GM12878 (cell line): ENCODE measurements around the gene VWA3A. TPM values are rescaled to one million over a fixed set of nuclear protein-coding genes. Genes with fewer than 3 reads are reported as not detected.

ENCODE experiments used
- ATAC-seq: fragments of 200-7000 bp; cut with Tn5 transposase; 3 replicates; pipeline ENCODE4 v1.9.1; 2020; ENCODE audit warnings: mild to moderate bottlenecking, moderate library complexity
- BruUV-seq: library from RNA; stranded (reverse); fragments of 400-500 nt; replicated peaks from 2 replicates; lab custom pipeline; 2021; lab: Mats Ljungman, UMichigan
- CTCF ChIA-PET: fragments of 300-600 bp; sonication (Branson Sonifier 250); formaldehyde crosslinking; extraction: SDS; loops from one replicate; lab custom pipeline; 2021; ENCODE audit warnings: inconsistent platforms; lab: Yijun Ruan, JAX
- POLR2A ChIA-PET: fragments of 350-600 bp; formaldehyde crosslinking; extraction: SDS; loops from one replicate; lab custom pipeline; 2021; ENCODE audit warnings: inconsistent platforms; lab: Charles Lee
- RAD21 ChIA-PET: fragments of 300-600 bp; sonication (Branson Sonifier 250); formaldehyde crosslinking; loops from one replicate; lab custom pipeline; 2023; ENCODE audit warnings: antibody characterized with exemption; ENCODE audit not compliant: unreplicated experiment; lab: Charles Lee
- SMC1A ChIA-PET: fragments of 300-600 bp; sonication (Branson Sonifier 250); formaldehyde crosslinking; loops from one replicate; lab custom pipeline; 2023; ENCODE audit not compliant: unreplicated experiment, uncharacterized antibody; lab: Charles Lee
- DNase-seq: peaks from one replicate; pipeline ENCODE4 v3.0.0-alpha.2; 2011; ENCODE audit warnings: low read depth, low spot score
- FAIRE-seq: peaks from 3 replicates; lab custom pipeline; 2011; peaks lifted over from hg19 to GRCh38; lab: Jason Lieb, UNC
- H2AFZ ChIP-seq: 2 replicates; pipeline ENCODE4 v1.6.0; 2011; ENCODE audit warnings: low read depth, low read length, control low read depth; ENCODE audit not compliant: control insufficient read depth
- H3K27ac ChIP-seq: 2 replicates; pipeline ENCODE4 v1.5.1; 2011; ENCODE audit warnings: control low read depth; ENCODE audit not compliant: control insufficient read depth, insufficient read depth
- H3K27me3 ChIP-seq, 2 experiments: replicated peaks in 1 of 2; 2 replicates each; pipeline versions ENCODE4 v1.6.0 to v1.6.1; 2011; ENCODE audit warnings: low read length in 1 of 2; ENCODE audit not compliant: control insufficient read depth in 2 of 2, insufficient read depth in 2 of 2
- H3K36me3 ChIP-seq, 2 experiments: 2 replicates each; pipeline ENCODE4 v1.5.1; 2011; ENCODE audit warnings: low read length in 1 of 2; ENCODE audit not compliant: control insufficient read depth in 2 of 2, insufficient read depth in 2 of 2
- H3K4me1 ChIP-seq: 2 replicates; pipeline ENCODE4 v1.6.1; 2011; ENCODE audit warnings: mild to moderate bottlenecking, low read length, moderate library complexity, mixed read lengths; ENCODE audit not compliant: control insufficient read depth, insufficient read depth
- H3K4me2 ChIP-seq: 2 replicates; pipeline ENCODE4 v1.6.0; 2011; ENCODE audit warnings: control low read depth; ENCODE audit not compliant: control insufficient read depth, insufficient read depth
- H3K4me3 ChIP-seq: fragments of 200-600 bp; sonication (generic); 2 replicates; pipeline ENCODE4 v1.5.1; 2016
- H3K79me2 ChIP-seq: 2 replicates; pipeline ENCODE4 v1.6.0; 2011; ENCODE audit warnings: low read length; ENCODE audit not compliant: control insufficient read depth, insufficient read depth
- H3K9ac ChIP-seq: 2 replicates; pipeline ENCODE4 v1.8.0; 2011; ENCODE audit warnings: low read length, control low read depth, mixed read lengths; ENCODE audit not compliant: control insufficient read depth, insufficient read depth
- H3K9me3 ChIP-seq: replicated peaks from 3 replicates; pipeline ENCODE4 v1.5.1; 2011; ENCODE audit warnings: mild to moderate bottlenecking, low read length; ENCODE audit not compliant: control insufficient read depth, insufficient read depth
- H4K20me1 ChIP-seq: 2 replicates; pipeline ENCODE4 v1.6.0; 2011; ENCODE audit not compliant: control insufficient read depth, insufficient read depth
- ASH2L ChIP-seq: fragments of 300-600, 200-600 bp; sonication (generic); IDR thresholded peaks from 2 replicates; pipeline ENCODE4 v1.6.1; 2017; ENCODE audit warnings: low read depth, mild to moderate bottlenecking, borderline replicate concordance
- ATF3 ChIP-seq: IDR thresholded peaks from 2 replicates; pipeline ENCODE4 v1.6.1; 2011; ENCODE audit warnings: low read depth, mild to moderate bottlenecking, low read length, moderate library complexity, borderline replicate concordance; ENCODE audit errors: extremely low read depth
- CEBPZ ChIP-seq: fragments of 150-350 bp; IDR thresholded peaks from 2 replicates; pipeline ENCODE4 v1.6.1; 2016; ENCODE audit warnings: low read depth, low read length
- CHD4 ChIP-seq: fragments of 200-600 bp; sonication (generic); IDR thresholded peaks from 2 replicates; pipeline ENCODE4 v1.6.1; 2016; ENCODE audit warnings: mild to moderate bottlenecking
- KDM1A ChIP-seq: fragments of 200-600 bp; sonication (generic); IDR thresholded peaks from 2 replicates; pipeline ENCODE4 v1.6.1; 2016; ENCODE audit warnings: borderline replicate concordance
- MYB ChIP-seq: fragments of 150-350 bp; IDR thresholded peaks from 2 replicates; pipeline ENCODE4 v1.6.1; 2014; ENCODE audit warnings: mild to moderate bottlenecking, low read depth, low read length, borderline replicate concordance
- NFYA ChIP-seq: IDR thresholded peaks from 2 replicates; pipeline ENCODE4 v1.6.1; 2011; ENCODE audit warnings: low read depth, mild to moderate bottlenecking, low read length, improper control_type of control experiment, borderline replicate concordance
- NR2C1 ChIP-seq: fragments of 450-650 bp; IDR thresholded peaks from 2 replicates; pipeline ENCODE4 v1.6.1; 2017; ENCODE audit warnings: antibody characterized with exemption, mild to moderate bottlenecking, moderate library complexity
- NR2F1 ChIP-seq: fragments of 450-650 bp; conservative IDR thresholded peaks from 2 replicates; pipeline ENCODE4 v1.6.1; 2017; ENCODE audit warnings: mild to moderate bottlenecking
- RELB ChIP-seq: fragments of 450-650 bp; IDR thresholded peaks from 2 replicates; pipeline ENCODE4 v1.6.1; 2017; ENCODE audit warnings: low read depth, mild to moderate bottlenecking, moderate library complexity
- SMAD1 ChIP-seq: fragments of 450-650 bp; IDR thresholded peaks from 2 replicates; pipeline ENCODE4 v1.6.1; 2018; ENCODE audit warnings: mild to moderate bottlenecking, low read depth; ENCODE audit not compliant: partially characterized antibody
- ZNF622 ChIP-seq: fragments of 450-650 bp; IDR thresholded peaks from 2 replicates; pipeline ENCODE4 v1.6.1; 2017; ENCODE audit warnings: mild to moderate bottlenecking, inconsistent platforms
- WGBS: methylation state at CpG from one replicate; pipeline ENCODE4 v1.1.6; 2016; ENCODE audit warnings: low lambda C conversion rate; ENCODE audit not compliant: insufficient replicate concordance, insufficient coverage; ENCODE audit errors: missing lambda C conversion rate; 5-methylcytosine and 5-hydroxymethylcytosine counted together
- in situ Hi-C: fragments of 300-500 bp; cut with MboI; formaldehyde crosslinking; loops from 9 replicates; pipeline ENCODE4 v1.14.3; 2018; ENCODE audit warnings: mixed read lengths
- intact Hi-C: fragments of 100-400 bp; cut with micrococcal nuclease; formaldehyde crosslinking; loops from one replicate; pipeline ENCODE4 v1.14.2; 2022; ENCODE audit not compliant: unreplicated experiment
- polyA plus RNA-seq, 11 experiments: library from polyadenylated mRNA; depleted of rRNA in 4 of 11; unstranded in 6 of 11; stranded (reverse) in 5 of 11; fragments of >200 nt; fragmentation: Nextera tagmentation in 4 of 11; fragmentation: Illumina TruSeq in 1 of 11; extraction: Ambion mirVana in 4 of 11; extraction: Trizol in 1 of 11; gene quantifications; 1 replicate in 1 of 11; 2 replicates in 10 of 11; pipeline versions ENCODE4 v1.2.1 to v1.2.3, GENCODE V29; 2011 to 2016; ENCODE audit warnings: inconsistent platforms in 2 of 11, missing spikeins in 2 of 11, low read depth in 1 of 11
- total RNA-seq, 4 experiments: library from RNA; depleted of rRNA in 3 of 4; stranded (reverse); fragments of >200 nt in 3 of 4; fragmentation: Illumina TruSeq in 1 of 4; extraction: Trizol in 1 of 4; gene quantifications; 2 replicates each; pipeline versions ENCODE4 v1.2.1 to v1.2.3, GENCODE V29; 2013 to 2021

Gene VWA3A
- total and polyA plus RNA-seq, 10 of the 15 experiments (the other 5 are each of a cell fraction or from before 2014, with no cell fraction given): 0.01 TPM; not detected in 9

DNA sequence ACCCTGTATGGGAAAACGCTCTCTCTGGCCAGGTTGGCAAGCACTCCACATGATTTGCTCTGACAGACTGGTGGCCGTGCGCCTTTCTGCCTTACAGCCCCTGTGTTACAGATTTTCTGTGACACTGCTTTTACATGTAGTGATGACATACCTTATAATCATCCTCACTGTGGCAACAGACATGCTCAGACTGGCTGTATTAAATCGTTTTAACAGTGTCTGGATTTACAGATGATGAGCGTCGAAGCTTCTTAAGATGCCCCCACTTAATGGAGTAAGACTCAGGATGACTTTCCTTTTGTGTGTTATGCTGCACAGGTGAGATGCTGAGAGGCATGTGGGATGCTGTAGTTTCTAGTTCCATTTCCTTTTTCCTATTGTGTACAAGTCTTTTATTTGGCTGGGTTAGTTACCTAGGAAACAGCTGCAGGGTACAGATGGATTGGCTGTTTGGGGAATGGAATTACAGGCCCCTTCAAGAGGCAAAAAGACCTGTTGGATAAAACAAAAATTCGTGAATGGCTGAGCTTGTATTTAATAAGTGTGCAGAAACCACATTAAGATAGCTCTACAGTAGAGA, 20.9 kb upstream of the VWA3A start:
- Histone ChIP-seq H3K9me3 (peaks cover 10% of the 10 kb centered on the region), H3K9ac (no peak overlapping the region), H3K4me1 (no peaks in the 10 kb centered on the region), H3K4me3 (no peak overlapping the region)
- ChIA-PET CTCF (interaction anchor here (0.6 to 3.0 kb wide), 12 partner anchors 9 to 117 kb away, joined by 3 to 17 read pairs (median 5); partner anchors contain the start of gene PDZD9), SMC1A (interaction anchor here (0.7 to 3.8 kb wide), 21 partner anchors 9 to 111 kb away, joined by 3 to 17 read pairs (median 4); no protein-coding TSS in a partner anchor)
- no peak for DNase-seq
- TF ChIP-seq NFYA (no peak), CEBPZ (no peak), NR2C1 (no peak), MYB (no peak), ATF3 (no peak), KDM1A (no peak), NR2F1 (no peak), ASH2L (no peak), ZNF622 (no peak), RELB (no peak), CHD4 (no peak), SMAD1 (no peak)
- TF ChIP-seq, all 136 proteins: peak for 0
- ChIA-PET POLR2A (interaction anchor here (0.5 to 1.3 kb wide), 6 partner anchors 34 to 818 kb away, joined by 3 to 10 read pairs (median 4); partner anchors contain the start of gene MOSMO), RAD21 (interaction anchor here (0.7 to 3.1 kb wide), 7 partner anchors 54 to 251 kb away, joined by 3 to 17 read pairs (median 4); no protein-coding TSS in a partner anchor)
- no peaks in the 10 kb centered on the region for H3K27me3 ChIP-seq
- 81% methylated on average over 7 of the region's 7 CpGs for WGBS
- no peaks in the 10 kb centered on the region for H4K20me1 ChIP-seq
- H3K27ac ChIP-seq: no peak overlapping the region
- no peaks in the 10 kb centered on the region; a peak in 1 of 4 replicates for H3K36me3 ChIP-seq
- no peak for ATAC-seq
- intact Hi-C loops (no loop called here), in situ Hi-C loops (loop anchor here (5.0 kb wide), 1 partner anchor 69 kb away; the partner anchor contains the start of gene PDZD9)
- H2AFZ ChIP-seq: no peak overlapping the region
- H3K79me2 ChIP-seq: no peaks in the 10 kb centered on the region
- no peak for FAIRE-seq
- no TSS peak for BruUV-seq
- no peak overlapping the region for H3K4me2 ChIP-seq
